T-helper 2 cell treated with Interferon-gamma antibody and Interleukin-4, amounts not matched to agents 5 μg/mL and 100 μg/mL, for 36 hours (primary cell): ENCODE measurements around the gene SPATC1L.
A peak's percentile ranks its signal among the peaks of the same experiment; 100 is the strongest.

Experiments used
- DNase-seq: peaks from one replicate; pipeline ENCODE4 v3.0.0; 2021; ENCODE audit warnings: low spot score
- H3K27ac Mint-ChIP-seq: one replicate; pipeline ENCODE4 v1.8.0; 2021; ENCODE audit warnings: mild to moderate bottlenecking, mixed read lengths
- H3K27me3 Mint-ChIP-seq: one replicate; pipeline ENCODE4 v1.8.0; 2021; ENCODE audit warnings: low read depth, mixed read lengths
- H3K36me3 Mint-ChIP-seq: one replicate; pipeline ENCODE4 v1.8.0; 2021; ENCODE audit warnings: low read depth, mixed read lengths
- H3K4me1 Mint-ChIP-seq: one replicate; pipeline ENCODE4 v1.8.0; 2021; ENCODE audit warnings: low read depth, mixed read lengths
- H3K4me3 Mint-ChIP-seq: one replicate; pipeline ENCODE4 v1.8.0; 2022; ENCODE audit warnings: mild to moderate bottlenecking, moderate library complexity, mixed read lengths
- H3K9me3 Mint-ChIP-seq: one replicate; pipeline ENCODE4 v1.8.0; 2021; ENCODE audit warnings: mixed read lengths

Gene SPATC1L

GRCh38 chr21:46159390-46159789, 24.9 kb downstream of the SPATC1L start:
- Mint-ChIP-seq H3K4me1 (no peaks in the 10 kb centered on the region), H3K27me3 (no peaks in the 10 kb centered on the region), H3K9me3 (no peaks in the 10 kb centered on the region), H3K27ac (no peak overlapping the region), H3K36me3 (no peaks in the 10 kb centered on the region), H3K4me3 (no peak overlapping the region)
- DNase-seq, result no peak

- no peak for DNase-seq
- no peaks in the 10 kb centered on the region for H3K4me1 Mint-ChIP-seq
- no peak overlapping the region for H3K27ac Mint-ChIP-seq
- no peaks in the 10 kb centered on the region for H3K36me3 Mint-ChIP-seq
- H3K9me3 Mint-ChIP-seq, result no peaks in the 10 kb centered on the region
- H3K27me3 Mint-ChIP-seq, result no peaks in the 10 kb centered on the region
- H3K4me3 Mint-ChIP-seq, result no peak overlapping the region
Observed at GRCh38 chr21:46158666-46159300, 25.5 kb downstream of the SPATC1L start.

- Mint-ChIP-seq H3K27me3 (no peaks in the 10 kb centered on the region), H3K36me3 (no peaks in the 10 kb centered on the region), H3K4me1 (no peaks in the 10 kb centered on the region), H3K9me3 (no peaks in the 10 kb centered on the region), H3K4me3 (no peak overlapping the region), H3K27ac (no peak overlapping the region)
- no peak for DNase-seq
Observed at GRCh38 chr21:46157987-46158451, 26.2 kb downstream of the SPATC1L start.

GRCh38 chr21:46157396-46157986, 26.8 kb downstream of the SPATC1L start:
- no peak overlapping the region for H3K27ac Mint-ChIP-seq
- H3K4me3 Mint-ChIP-seq, result no peak overlapping the region
- no peaks in the 10 kb centered on the region for H3K27me3 Mint-ChIP-seq
- H3K4me1 Mint-ChIP-seq, result no peaks in the 10 kb centered on the region
- no peak for DNase-seq
- H3K9me3 Mint-ChIP-seq, result no peaks in the 10 kb centered on the region
- no peaks in the 10 kb centered on the region for H3K36me3 Mint-ChIP-seq

GRCh38 chr21:46156678-46157077, 27.6 kb downstream of the SPATC1L start:
- no peak for DNase-seq
- Mint-ChIP-seq H3K36me3 (no peaks in the 10 kb centered on the region), H3K9me3 (no peaks in the 10 kb centered on the region), H3K27ac (no peak overlapping the region), H3K4me1 (no peaks in the 10 kb centered on the region), H3K27me3 (no peaks in the 10 kb centered on the region), H3K4me3 (no peak overlapping the region)

GRCh38 chr21:46156378-46156645, 27.9 kb downstream of the SPATC1L start:
- Mint-ChIP-seq H3K27me3 (no peaks in the 10 kb centered on the region), H3K4me3 (no peak overlapping the region), H3K27ac (no peak overlapping the region), H3K4me1 (no peaks in the 10 kb centered on the region), H3K9me3 (no peaks in the 10 kb centered on the region), H3K36me3 (no peaks in the 10 kb centered on the region)
- no peak for DNase-seq

- Mint-ChIP-seq H3K27ac (no peak within 1 kb of the TSS), H3K27me3 (no peaks in the 10 kb centered on the region), H3K4me1 (no peaks in the 10 kb centered on the region), H3K9me3 (no peaks in the 10 kb centered on the region), H3K4me3 (no peak within 1 kb of the TSS), H3K36me3 (no peaks in the 10 kb centered on the region)
- no peak for DNase-seq
Observed at GRCh38 chr21:46155514-46156377, 28.5 kb downstream of the SPATC1L start, which contains the start of gene FTCD. TSS of gene FTCD (minus strand) at chr21:46155579. CDS start at chr21:46155523, 56 bp downstream.

- H3K4me1 Mint-ChIP-seq, result no peaks in the 10 kb centered on the region
- H3K4me3 Mint-ChIP-seq, result no peak overlapping the region
- no peaks in the 10 kb centered on the region for H3K36me3 Mint-ChIP-seq
- no peaks in the 10 kb centered on the region for H3K27me3 Mint-ChIP-seq
- DNase-seq, result no peak
- H3K9me3 Mint-ChIP-seq, result no peaks in the 10 kb centered on the region
- H3K27ac Mint-ChIP-seq, result no peak overlapping the region
Observed at GRCh38 chr21:46154955-46155513, 29.2 kb downstream of the SPATC1L start.

- Mint-ChIP-seq H3K4me1 (no peaks in the 10 kb centered on the region), H3K36me3 (no peaks in the 10 kb centered on the region), H3K4me3 (no peak overlapping the region), H3K27me3 (no peaks in the 10 kb centered on the region), H3K27ac (no peak overlapping the region), H3K9me3 (no peaks in the 10 kb centered on the region)
- DNase-seq, result no peak
Observed at GRCh38 chr21:46154155-46154954, 29.9 kb downstream of the SPATC1L start.

- DNase-seq, result peak; percentile 28
- no peaks in the 10 kb centered on the region for H3K9me3 Mint-ChIP-seq
- no peak overlapping the region for H3K27ac Mint-ChIP-seq
- no peaks in the 10 kb centered on the region for H3K36me3 Mint-ChIP-seq
- no peaks in the 10 kb centered on the region for H3K27me3 Mint-ChIP-seq
- no peaks in the 10 kb centered on the region for H3K4me1 Mint-ChIP-seq
- no peak overlapping the region for H3K4me3 Mint-ChIP-seq
Observed at GRCh38 chr21:46153247-46154154, 30.8 kb downstream of the SPATC1L start.

- no peaks in the 10 kb centered on the region for H3K36me3 Mint-ChIP-seq
Observed at GRCh38 chr21:46152927-46153246, 31.4 kb downstream of the SPATC1L start.

GRCh38 chr21:46151989-46152926, 32.0 kb downstream of the SPATC1L start:
- no peaks in the 10 kb centered on the region for H3K36me3 Mint-ChIP-seq
- no peaks in the 10 kb centered on the region for H3K9me3 Mint-ChIP-seq
- H3K4me1 Mint-ChIP-seq, result no peaks in the 10 kb centered on the region
- H3K27ac Mint-ChIP-seq, result no peak overlapping the region
- no peak overlapping the region for H3K4me3 Mint-ChIP-seq
- no peak for DNase-seq
- H3K27me3 Mint-ChIP-seq, result no peaks in the 10 kb centered on the region

More at GRCh38 chr21:46152927-46153246, 31.4 kb downstream of the SPATC1L start:
- DNase-seq, result no peak
- Mint-ChIP-seq H3K27ac (no peak overlapping the region), H3K4me3 (no peak overlapping the region), H3K4me1 (no peaks in the 10 kb centered on the region), H3K9me3 (no peaks in the 10 kb centered on the region), H3K27me3 (no peaks in the 10 kb centered on the region)
